H1 (cell line): Measurements from ENCODE around the gene KIF26B. TPM values are rescaled to one million over a fixed set of nuclear protein-coding genes. Genes with fewer than 3 reads are reported as not detected.

ENCODE experiments used
- CTCF ChIA-PET: fragments of 300-600 bp; sonication (Branson Sonifier 250); formaldehyde crosslinking; loops from one replicate; lab custom pipeline; 2021; ENCODE audit not compliant: partially characterized antibody; lab: Charles Lee
- POLR2A ChIA-PET: fragments of 300-600 bp; sonication (Branson Sonifier 250); formaldehyde crosslinking; loops from one replicate; lab custom pipeline; 2021; ENCODE audit warnings: inconsistent platforms; ENCODE audit not compliant: partially characterized antibody; lab: Charles Lee
- DNase-seq, 2 experiments: peaks; one replicate each; pipeline versions ENCODE4 v3.0.0 to v3.0.0-alpha.2; 2010 to 2022; ENCODE audit warnings: low spot score in 2 of 2, low read depth in 1 of 2, mixed read lengths in 1 of 2
- FAIRE-seq: peaks from 2 replicates; lab custom pipeline; 2011; peaks lifted over from hg19 to GRCh38; lab: Jason Lieb, UNC
- H2AFZ ChIP-seq: 2 replicates; pipeline ENCODE4 v1.8.1; 2012; ENCODE audit warnings: low read length, inconsistent platforms
- H2AK5ac ChIP-seq: 2 replicates; pipeline ENCODE4 v1.6.1; 2013; ENCODE audit warnings: low read depth, low read length
- H2BK120ac ChIP-seq: replicated peaks from 2 replicates; pipeline ENCODE3; 2013; ENCODE audit warnings: low read depth, low read length, inconsistent platforms
- H2BK12ac ChIP-seq: 2 replicates; pipeline ENCODE4 v1.6.1; 2013; ENCODE audit warnings: low read depth, low read length
- H2BK15ac ChIP-seq: 2 replicates; pipeline ENCODE4 v1.6.1; 2013; ENCODE audit warnings: low read length
- H2BK20ac ChIP-seq: 2 replicates; pipeline ENCODE4 v1.6.1; 2013; ENCODE audit warnings: low read length
- H2BK5ac ChIP-seq: 2 replicates; pipeline ENCODE4 v1.6.1; 2013; ENCODE audit warnings: low read depth, low read length
- H3K14ac ChIP-seq: 2 replicates; pipeline ENCODE4 v1.6.1; 2013; ENCODE audit warnings: inconsistent platforms; ENCODE audit not compliant: insufficient read length
- H3K18ac ChIP-seq: 2 replicates; pipeline ENCODE4 v1.6.1; 2013; ENCODE audit warnings: low read length; ENCODE audit errors: extremely low read depth
- H3K23ac ChIP-seq: 2 replicates; pipeline ENCODE4 v1.6.1; 2013; ENCODE audit warnings: inconsistent platforms; ENCODE audit not compliant: insufficient read length
- H3K23me2 ChIP-seq: 2 replicates; pipeline ENCODE4 v1.6.1; 2013; ENCODE audit warnings: low read depth, low read length
- H3K27ac ChIP-seq: 2 replicates; pipeline ENCODE4 v1.6.1; 2011; ENCODE audit warnings: low read depth, low read length, inconsistent platforms
- H3K27me3 ChIP-seq, 4 experiments: replicated peaks in 1 of 4; 1 replicate in 1 of 4; 2 replicates in 3 of 4; pipeline versions ENCODE4 v1.6.1 to v1.8.1; 2011 to 2013; ENCODE audit warnings: low read length in 3 of 4, mild to moderate bottlenecking in 3 of 4, inconsistent platforms in 2 of 4, mixed read lengths in 2 of 4, moderate library complexity in 1 of 4; ENCODE audit not compliant: control insufficient read depth in 3 of 4, insufficient read depth in 3 of 4; ENCODE audit errors: extremely low read depth in 1 of 4
- H3K36me3 ChIP-seq, 4 experiments: 2 replicates each; pipeline versions ENCODE4 v1.6.1 to v1.8.1; 2011 to 2013; ENCODE audit warnings: mild to moderate bottlenecking in 4 of 4, low read length in 3 of 4, moderate library complexity in 2 of 4, control low read depth in 1 of 4, inconsistent platforms in 1 of 4; ENCODE audit not compliant: insufficient read depth in 4 of 4, control insufficient read depth in 2 of 4
- H3K4ac ChIP-seq: replicated peaks from 2 replicates; pipeline ENCODE3; 2013; ENCODE audit warnings: low read length, low read depth, mixed read lengths, inconsistent platforms; ENCODE audit not compliant: insufficient read length
- H3K4me1 ChIP-seq, 4 experiments: replicated peaks in 1 of 4; 1 replicate in 1 of 4; 2 replicates in 3 of 4; pipeline versions ENCODE4 v1.6.1 to v1.8.1; 2011 to 2013; ENCODE audit warnings: low read length in 3 of 4, inconsistent platforms in 2 of 4, mixed read lengths in 1 of 4; ENCODE audit not compliant: insufficient read depth in 4 of 4, control insufficient read depth in 3 of 4
- H3K4me2 ChIP-seq, 2 experiments: 2 replicates each; pipeline versions ENCODE4 v1.6.1 to v1.8.1; 2011 to 2013; ENCODE audit warnings: low read depth in 2 of 2, low read length in 2 of 2, control low read depth in 1 of 2, inconsistent platforms in 1 of 2, mild to moderate bottlenecking in 1 of 2; ENCODE audit not compliant: insufficient read depth in 1 of 2
- H3K4me3 ChIP-seq, 4 experiments: fragments of 200-600, 300-600 bp in 1 of 4; sonication (generic), shearing (Covaris generic), sonication (Bioruptor Twin) in 1 of 4; 2 replicates each; pipeline versions ENCODE4 v1.5.1 to v1.8.1; 2011 to 2016; ENCODE audit warnings: low read length in 4 of 4, low read depth in 3 of 4, control low read depth in 2 of 4, inconsistent platforms in 2 of 4, mild to moderate bottlenecking in 2 of 4, mixed read lengths in 1 of 4, moderate library complexity in 1 of 4; ENCODE audit not compliant: insufficient read depth in 2 of 4; ENCODE audit errors: extremely low read depth in 1 of 4
- H3K56ac ChIP-seq: replicated peaks from 2 replicates; pipeline ENCODE3; 2013; ENCODE audit warnings: low read depth, mild to moderate bottlenecking, mixed read lengths, low read length, inconsistent platforms; ENCODE audit not compliant: insufficient read length
- H3K79me1 ChIP-seq: 2 replicates; pipeline ENCODE4 v1.6.1; 2013; ENCODE audit warnings: low read depth, low read length, control low read depth
- H3K79me2 ChIP-seq, 2 experiments: 2 replicates each; pipeline versions ENCODE4 v1.6.1 to v1.8.1; 2012 to 2013; ENCODE audit warnings: low read length in 2 of 2, mild to moderate bottlenecking in 2 of 2, inconsistent platforms in 1 of 2; ENCODE audit not compliant: insufficient read depth in 2 of 2, control insufficient read depth in 1 of 2
- H3K9ac ChIP-seq, 4 experiments: replicated peaks in 1 of 4; 1 replicate in 1 of 4; 2 replicates in 3 of 4; pipeline versions ENCODE4 v1.6.1 to v1.8.1; 2011 to 2013; ENCODE audit warnings: low read depth in 3 of 4, low read length in 3 of 4, control low read depth in 2 of 4, mild to moderate bottlenecking in 2 of 4, moderate library complexity in 2 of 4, inconsistent platforms in 1 of 4; ENCODE audit errors: extremely low read depth in 1 of 4
- H3K9me3 ChIP-seq, 2 experiments: 2 replicates each; pipeline versions ENCODE4 v1.6.1 to v1.8.1; 2012 to 2013; ENCODE audit warnings: mild to moderate bottlenecking in 2 of 2, moderate library complexity in 2 of 2, control low read depth in 1 of 2, inconsistent platforms in 1 of 2, low read depth in 1 of 2, low read length in 1 of 2, mixed read lengths in 1 of 2; ENCODE audit not compliant: insufficient read depth in 2 of 2
- H4K20me1 ChIP-seq, 2 experiments: replicated peaks in 1 of 2; 2 replicates each; pipeline versions ENCODE3 to v1.8.1; 2011 to 2013; ENCODE audit warnings: inconsistent platforms in 2 of 2, low read length in 2 of 2, mild to moderate bottlenecking in 1 of 2; ENCODE audit not compliant: insufficient read depth in 2 of 2, control insufficient read depth in 1 of 2
- H4K5ac ChIP-seq: 2 replicates; pipeline ENCODE4 v1.6.1; 2013; ENCODE audit warnings: low read length, low read depth, mixed read lengths, inconsistent platforms; ENCODE audit not compliant: insufficient read length
- H4K8ac ChIP-seq: 2 replicates; pipeline ENCODE4 v1.8.0; 2013; ENCODE audit warnings: mild to moderate bottlenecking, moderate library complexity, low read length, inconsistent platforms; ENCODE audit not compliant: insufficient read depth; ENCODE audit errors: extremely low read depth
- H4K91ac ChIP-seq: replicated peaks from 2 replicates; pipeline ENCODE3; 2013; ENCODE audit warnings: low read length, mixed read lengths, inconsistent platforms; ENCODE audit not compliant: insufficient read length
- EP300 ChIP-seq, 2 experiments: IDR thresholded peaks; 1 replicate in 1 of 2; 2 replicates in 1 of 2; pipeline ENCODE4 v1.6.1; 2011 to 2012; ENCODE audit warnings: low read depth in 2 of 2, low read length in 2 of 2, mild to moderate bottlenecking in 2 of 2, borderline replicate concordance in 1 of 2, inconsistent platforms in 1 of 2, moderate library complexity in 1 of 2
- WGBS, 2 experiments: shearing (Covaris generic) in 1 of 2; methylation state at CpG; one replicate each; pipeline versions ENCODE4 v1.1.6 to v1.1.7; 2013 to 2015; ENCODE audit warnings: low lambda C conversion rate in 2 of 2, mixed read lengths in 2 of 2, inconsistent platforms in 1 of 2, low coverage in 1 of 2, missing lambda C conversion rate in 1 of 2; ENCODE audit not compliant: insufficient replicate concordance in 2 of 2, insufficient coverage in 1 of 2, insufficient read length in 1 of 2; ENCODE audit errors: extremely low coverage in 1 of 2, missing lambda C conversion rate in 1 of 2; 5-methylcytosine and 5-hydroxymethylcytosine counted together
- polyA plus RNA-seq, 7 experiments: library from polyadenylated mRNA; depleted of rRNA in 3 of 7; stranded (reverse) in 5 of 7; unstranded in 2 of 7; fragments of >200 nt in 5 of 7; fragments of 200-250 nt in 2 of 7; gene quantifications; 1 replicate in 5 of 7; 2 replicates in 1 of 7; 4 replicates in 1 of 7; pipeline versions ENCODE4 v1.2.1 to v1.2.3, GENCODE V29; 2011 to 2013; ENCODE audit warnings: missing spikeins in 2 of 7, mixed read lengths in 2 of 7
- total RNA-seq: library from RNA; stranded (reverse); fragmentation: NEBNext Ultra II Directional; extraction: Animal tissue kit (Norgen Biotek cat#: 25700); gene quantifications from 2 replicates; pipeline ENCODE4 v1.2.1, GENCODE V29; 2021

Gene KIF26B
- total and polyA plus RNA-seq, 2 of the 8 experiments (the other 6 are each of a cell fraction or from before 2014, with no cell fraction given), result 0.06 to 0.28 TPM

- H3K27me3 ChIP-seq, result no peaks in the 10 kb centered on the region
- no peak overlapping the region for H3K14ac ChIP-seq
- H4K20me1 ChIP-seq, result no peaks in the 10 kb centered on the region
- H3K56ac ChIP-seq, result no peak overlapping the region
- H3K9ac ChIP-seq, result no peak overlapping the region
- H4K8ac ChIP-seq, result no peak overlapping the region
- H3K4me2 ChIP-seq, result no peak overlapping the region
- FAIRE-seq (no peak), DNase-seq (no peak)
- no peak overlapping the region for H3K4me3 ChIP-seq
- no peak overlapping the region for H2BK15ac ChIP-seq
- no peaks in the 10 kb centered on the region for H3K23me2 ChIP-seq
- no peak overlapping the region for H2BK120ac ChIP-seq
- H4K5ac ChIP-seq, result no peak overlapping the region
- no peak overlapping the region for H2BK20ac ChIP-seq
- H2AK5ac ChIP-seq, result no peak overlapping the region
- 0 out of 2 replicates have a peak overlapping the region, but pooled peaks have one; percentile 5 for H2AFZ ChIP-seq
- no peak overlapping the region for H3K4ac ChIP-seq
- no peaks in the 10 kb centered on the region for H3K79me2 ChIP-seq
- no peak overlapping the region for H2BK12ac ChIP-seq
- no peaks in the 10 kb centered on the region for H3K36me3 ChIP-seq
- no peaks in the 10 kb centered on the region for H3K9me3 ChIP-seq
- no peak overlapping the region for H2BK5ac ChIP-seq
- no peak overlapping the region for H3K23ac ChIP-seq
- no peak overlapping the region for H4K91ac ChIP-seq
- H3K27ac ChIP-seq, result no peak overlapping the region
- ChIA-PET CTCF (interaction anchor here (1.6 kb wide), 1 partner anchor 10 kb away, joined by 5 read pairs; no protein-coding TSS in a partner anchor), POLR2A (no interaction called here)
- 79% methylated on average over 2 of the region's 2 CpGs; no CpG with 5 or more reads in 1 of the 2 experiments for WGBS, 2 experiments
- H3K4me1 ChIP-seq, result peaks cover under 1 to 8% (median 2%) of the 10 kb centered on the region in 4 experiments; a peak in 3 of 7 replicates
- no peak overlapping the region for H3K18ac ChIP-seq
- no peaks in the 10 kb centered on the region for H3K79me1 ChIP-seq
- TF ChIP-seq EP300 (IDR thresholded peaks at IDR 0.05; ENCODE audit: borderline replicate concordance in 1 of 2, low read depth in 2 of 2, low read length in 2 of 2), result no peak
These were observed 299.3 kb downstream of the KIF26B start for GRCh38 chr1:245454051-245454450.
